Measurements from ENCODE around the gene RETSAT.

GRCh38 chr2:85303780-85304531 is 50.4 kb downstream of the RETSAT start:
- no peak for TF ChIP-seq EZH2 (IDR thresholded peaks at IDR 0.05; ENCODE audit: insufficient read depth, low read length)
- TF ChIP-seq, protein P1, sequence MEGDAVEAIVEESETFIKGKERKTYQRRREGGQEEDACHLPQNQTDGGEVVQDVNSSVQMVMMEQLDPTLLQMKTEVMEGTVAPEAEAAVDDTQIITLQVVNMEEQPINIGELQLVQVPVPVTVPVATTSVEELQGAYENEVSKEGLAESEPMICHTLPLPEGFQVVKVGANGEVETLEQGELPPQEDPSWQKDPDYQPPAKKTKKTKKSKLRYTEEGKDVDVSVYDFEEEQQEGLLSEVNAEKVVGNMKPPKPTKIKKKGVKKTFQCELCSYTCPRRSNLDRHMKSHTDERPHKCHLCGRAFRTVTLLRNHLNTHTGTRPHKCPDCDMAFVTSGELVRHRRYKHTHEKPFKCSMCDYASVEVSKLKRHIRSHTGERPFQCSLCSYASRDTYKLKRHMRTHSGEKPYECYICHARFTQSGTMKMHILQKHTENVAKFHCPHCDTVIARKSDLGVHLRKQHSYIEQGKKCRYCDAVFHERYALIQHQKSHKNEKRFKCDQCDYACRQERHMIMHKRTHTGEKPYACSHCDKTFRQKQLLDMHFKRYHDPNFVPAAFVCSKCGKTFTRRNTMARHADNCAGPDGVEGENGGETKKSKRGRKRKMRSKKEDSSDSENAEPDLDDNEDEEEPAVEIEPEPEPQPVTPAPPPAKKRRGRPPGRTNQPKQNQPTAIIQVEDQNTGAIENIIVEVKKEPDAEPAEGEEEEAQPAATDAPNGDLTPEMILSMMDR (IDR thresholded peaks at IDR 0.05; ENCODE audit: insufficient read depth, low read depth, low read length): no peak

Measured in astrocyte (in vitro differentiated cells and primary cell).